Endothelial cell of umbilical vein (primary cell): ENCODE data around the gene CLP1.

ENCODE experiments used
- EZH2 ChIP-seq: IDR thresholded peaks from 2 replicates; pipeline ENCODE4 v1.6.1; 2012; ENCODE audit warnings: borderline replicate concordance, low read depth, mild to moderate bottlenecking, moderate library complexity, low read length, inconsistent platforms; ENCODE audit not compliant: severe bottlenecking
- TF ChIP-seq, protein P1 (sequence below), 2 donors: IDR thresholded peaks; 1 replicate in 1 of 2; 2 replicates in 1 of 2; pipeline ENCODE4 v1.5.1; 2011; ENCODE audit warnings: low read length in 2 of 2, mild to moderate bottlenecking in 2 of 2, moderate library complexity in 2 of 2, control low read depth in 1 of 2, inconsistent platforms in 1 of 2, low read depth in 1 of 2; ENCODE audit not compliant: insufficient read depth in 1 of 2; ENCODE audit errors: extremely low read depth in 1 of 2
- TF ChIP-seq, protein P2 (sequence below): IDR thresholded peaks from 2 replicates; pipeline ENCODE4 v1.6.1; 2011; ENCODE audit not compliant: insufficient read depth, insufficient read length

DNA sequence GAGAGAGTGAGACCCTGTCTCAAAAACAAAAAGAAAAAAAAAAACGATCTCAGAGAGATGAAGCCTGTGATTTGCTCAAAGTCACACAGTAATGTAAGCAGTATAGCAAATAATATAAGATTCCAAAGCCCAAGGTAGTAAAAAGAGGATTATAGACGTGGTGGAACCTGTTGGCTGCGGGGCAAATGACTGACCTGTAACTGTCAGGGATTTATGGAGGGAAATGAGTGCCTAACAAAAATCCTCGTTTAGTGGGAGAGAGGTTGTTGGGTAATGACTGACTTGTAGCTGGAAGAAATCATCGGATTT, 723 bp upstream of the CLP1 start:
- TF ChIP-seq, protein P1, sequence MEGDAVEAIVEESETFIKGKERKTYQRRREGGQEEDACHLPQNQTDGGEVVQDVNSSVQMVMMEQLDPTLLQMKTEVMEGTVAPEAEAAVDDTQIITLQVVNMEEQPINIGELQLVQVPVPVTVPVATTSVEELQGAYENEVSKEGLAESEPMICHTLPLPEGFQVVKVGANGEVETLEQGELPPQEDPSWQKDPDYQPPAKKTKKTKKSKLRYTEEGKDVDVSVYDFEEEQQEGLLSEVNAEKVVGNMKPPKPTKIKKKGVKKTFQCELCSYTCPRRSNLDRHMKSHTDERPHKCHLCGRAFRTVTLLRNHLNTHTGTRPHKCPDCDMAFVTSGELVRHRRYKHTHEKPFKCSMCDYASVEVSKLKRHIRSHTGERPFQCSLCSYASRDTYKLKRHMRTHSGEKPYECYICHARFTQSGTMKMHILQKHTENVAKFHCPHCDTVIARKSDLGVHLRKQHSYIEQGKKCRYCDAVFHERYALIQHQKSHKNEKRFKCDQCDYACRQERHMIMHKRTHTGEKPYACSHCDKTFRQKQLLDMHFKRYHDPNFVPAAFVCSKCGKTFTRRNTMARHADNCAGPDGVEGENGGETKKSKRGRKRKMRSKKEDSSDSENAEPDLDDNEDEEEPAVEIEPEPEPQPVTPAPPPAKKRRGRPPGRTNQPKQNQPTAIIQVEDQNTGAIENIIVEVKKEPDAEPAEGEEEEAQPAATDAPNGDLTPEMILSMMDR (IDR thresholded peaks at IDR 0.05; ENCODE audit: extremely low read depth in 1 of 2, insufficient read depth in 1 of 2, low read depth in 1 of 2, low read length in 2 of 2): no peak
- no peak for TF ChIP-seq EZH2
- TF ChIP-seq, protein P2, sequence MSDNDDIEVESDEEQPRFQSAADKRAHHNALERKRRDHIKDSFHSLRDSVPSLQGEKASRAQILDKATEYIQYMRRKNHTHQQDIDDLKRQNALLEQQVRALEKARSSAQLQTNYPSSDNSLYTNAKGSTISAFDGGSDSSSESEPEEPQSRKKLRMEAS: no peak
